ENCODE measurements around the gene MDH1.
"Not testable (repeated sequence)": the region's sequence is repeated elsewhere in the genome, so short reads cannot be mapped to it uniquely, and the experiment has no call there.

Gene MDH1

DNA sequence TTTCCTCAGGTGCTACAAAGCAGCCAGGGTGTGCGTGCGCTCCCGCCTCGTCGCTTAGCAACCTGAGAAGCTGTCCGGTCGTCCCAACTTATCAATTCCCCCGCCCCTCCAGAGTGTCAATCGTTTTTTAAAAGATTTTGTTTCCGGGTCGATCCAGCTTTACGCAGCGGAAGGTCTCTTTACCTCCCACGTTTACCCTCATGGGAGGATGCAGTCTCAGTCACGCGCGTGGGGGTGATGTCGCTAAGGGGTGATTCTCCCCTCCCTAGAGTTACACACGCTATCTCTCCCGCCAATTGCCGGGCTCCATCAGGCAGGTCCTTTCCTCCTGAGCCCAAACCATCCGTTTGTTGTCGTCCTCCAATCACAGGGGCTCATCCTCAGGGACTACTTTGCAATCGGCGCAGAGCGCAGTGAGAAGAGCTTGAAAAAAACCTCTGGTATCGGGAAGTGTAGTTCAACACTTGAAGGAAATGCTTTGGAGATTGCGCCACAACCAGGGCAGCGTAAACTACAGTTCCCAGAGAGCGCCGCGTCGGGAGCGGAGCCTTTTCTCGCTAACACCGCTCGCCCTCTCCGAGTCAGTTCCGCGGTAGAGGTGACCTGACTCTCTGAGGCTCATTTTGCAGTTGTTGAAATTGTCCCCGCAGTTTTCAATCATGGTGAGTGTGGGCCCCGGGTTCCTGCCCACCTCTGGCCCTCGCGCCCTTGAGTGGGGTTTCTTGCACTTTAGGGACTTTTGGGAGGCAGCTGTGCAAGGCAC lies at the start of gene MDH1, which contains the start of gene WDPCP:
MDH1 (plus strand) TSS at position 579 of the 763 bp plus-strand sequence; CDS start at position 660, 81 bp downstream.
WDPCP (minus strand) TSS at position 93 of the 763 bp plus-strand sequence. CDS start 206 bp downstream, outside the sequence.
- peak; percentile 97 for DNase-seq

DNA sequence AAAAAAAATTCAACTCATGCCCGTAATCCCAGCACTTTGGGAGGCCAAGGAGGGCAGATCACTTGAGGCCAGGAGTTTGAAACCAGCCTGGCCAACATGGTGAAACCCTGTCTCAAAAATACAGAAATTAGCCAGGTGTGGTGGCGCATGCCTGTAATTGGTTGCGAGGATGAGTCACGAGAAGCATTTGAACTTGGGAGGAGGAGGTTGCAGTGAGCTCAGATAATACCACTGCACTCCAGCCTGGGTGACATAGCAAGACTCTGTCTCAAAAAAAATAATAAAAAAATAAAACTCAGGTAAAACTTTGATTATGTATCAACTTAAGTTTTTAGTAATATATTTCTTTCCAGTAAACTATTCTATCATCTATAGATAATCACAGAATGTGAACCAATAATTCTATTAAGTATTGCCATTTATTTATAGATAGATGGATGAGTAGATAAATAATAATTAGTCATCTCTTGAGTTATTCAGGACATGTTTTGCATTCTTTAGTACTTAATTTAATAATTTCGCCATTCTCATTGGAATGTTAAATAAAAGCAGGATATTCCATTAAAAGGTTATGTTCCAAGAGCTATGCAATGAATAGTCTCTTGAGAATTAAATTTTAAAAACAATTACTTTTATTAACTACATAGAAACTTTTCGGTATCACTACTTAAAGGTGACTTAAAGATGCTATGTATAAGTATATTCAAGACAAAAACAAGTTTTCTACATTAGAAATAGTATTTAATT lies 49.2 kb upstream of the MDH1 start:
- no peak for DNase-seq

DNA sequence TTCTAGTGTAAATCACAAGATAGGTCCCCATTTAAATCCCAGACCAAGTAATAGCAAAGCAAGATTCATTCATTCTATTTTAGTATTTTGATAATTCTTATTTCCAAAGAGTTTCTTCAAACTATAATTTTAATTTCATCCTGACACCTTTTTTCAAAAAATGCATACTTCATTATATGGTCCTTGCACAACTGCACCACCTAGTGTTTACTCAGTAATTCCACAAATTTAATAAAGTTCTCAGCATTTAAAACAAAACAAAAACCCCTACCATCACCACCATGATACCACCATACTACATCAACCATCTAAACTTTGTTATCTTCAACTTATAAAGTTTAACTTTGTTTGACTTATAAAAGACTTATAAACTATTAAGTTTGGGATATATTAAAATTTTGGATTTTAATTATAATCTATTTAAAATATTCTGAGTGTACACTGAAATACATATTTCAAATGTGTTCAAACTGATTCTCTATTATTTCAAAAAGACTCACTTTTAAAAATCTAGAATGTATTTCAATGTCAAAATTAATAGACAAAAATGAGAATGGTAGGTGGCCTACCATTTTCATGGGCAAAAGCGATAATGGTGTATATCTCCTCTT lies 44.6 kb upstream of the MDH1 start:
- DNase-seq = peak; percentile 4

DNA sequence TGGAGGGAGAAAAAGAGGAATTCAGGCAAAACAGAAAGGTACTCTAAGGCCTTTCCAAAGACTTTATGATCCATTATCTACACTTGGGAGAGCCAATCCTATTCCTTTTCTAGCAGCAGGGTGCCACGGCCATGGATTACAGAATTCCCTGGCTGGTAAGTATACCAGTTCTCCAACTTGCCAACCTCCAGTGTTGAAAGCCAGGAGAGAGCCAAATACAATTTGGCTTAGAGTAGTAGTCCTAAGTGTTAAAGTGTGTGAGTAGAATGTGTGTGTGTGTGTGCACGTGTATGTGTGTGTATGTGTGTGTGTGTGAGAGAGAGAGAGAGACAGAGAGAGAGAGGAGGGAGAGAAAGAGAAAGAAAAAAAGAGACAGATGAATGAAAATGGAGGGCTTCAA lies 43.7 kb upstream of the MDH1 start:
- no peak for DNase-seq

DNA sequence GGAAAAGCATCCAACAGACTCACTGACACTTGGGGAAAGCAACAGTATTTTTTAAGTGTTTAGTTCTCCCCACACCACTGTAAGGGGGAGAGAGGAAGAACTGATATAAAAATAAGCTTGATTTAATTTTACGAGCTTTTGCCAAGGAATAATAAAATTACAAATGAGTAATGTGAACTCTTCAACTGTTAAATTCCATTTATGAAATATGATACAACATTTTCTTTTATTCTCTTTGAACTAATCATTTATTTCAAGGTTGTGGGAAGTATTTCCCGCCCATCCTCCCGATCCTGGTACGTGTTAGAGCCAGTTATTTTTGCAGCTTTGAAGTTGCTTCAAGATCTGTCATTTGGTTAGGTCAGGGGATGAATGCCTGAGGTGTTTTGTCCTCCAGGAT lies 35.7 kb upstream of the MDH1 start:
- DNase-seq = no peak

DNA sequence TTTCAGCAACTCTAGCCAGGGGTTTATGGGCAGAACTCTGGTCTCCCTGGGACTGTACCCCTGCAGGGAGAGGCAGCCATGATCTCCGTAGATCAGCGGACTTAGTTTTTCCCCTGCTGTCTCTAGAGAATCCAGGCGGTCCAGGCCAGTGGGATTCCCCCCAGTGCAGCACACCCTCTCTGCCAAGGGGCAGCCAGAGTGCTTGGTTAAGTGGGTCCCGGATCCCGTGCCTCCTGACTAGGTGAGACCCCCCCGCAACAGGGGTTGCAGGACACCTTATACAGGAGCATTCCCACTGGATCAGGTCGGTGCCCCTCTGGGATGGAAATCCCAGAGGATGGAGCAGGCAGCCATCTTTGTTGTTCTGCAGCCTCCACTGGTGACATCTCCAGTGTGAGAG lies 33.5 kb upstream of the MDH1 start:
- DNase-seq = no peak

DNA sequence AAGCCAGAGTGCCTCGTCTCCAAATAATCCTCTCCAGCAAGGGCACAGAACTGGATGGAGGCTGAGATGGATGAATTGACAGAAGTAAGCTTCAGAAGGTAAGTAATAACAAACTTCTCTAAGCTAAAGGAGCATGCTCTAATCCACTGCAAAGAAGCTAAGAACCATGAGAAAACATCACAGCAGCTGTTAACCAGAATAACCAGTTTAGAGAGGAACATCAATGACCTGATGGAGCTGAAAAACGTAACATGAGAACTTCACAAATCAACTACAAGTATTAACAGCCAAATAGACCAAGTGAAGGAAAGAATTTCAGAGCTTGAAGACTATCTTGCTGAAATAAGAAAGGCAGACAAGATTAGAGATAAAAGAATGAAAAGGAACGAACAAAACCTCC lies 32.8 kb upstream of the MDH1 start:
- no peak for DNase-seq

DNA sequence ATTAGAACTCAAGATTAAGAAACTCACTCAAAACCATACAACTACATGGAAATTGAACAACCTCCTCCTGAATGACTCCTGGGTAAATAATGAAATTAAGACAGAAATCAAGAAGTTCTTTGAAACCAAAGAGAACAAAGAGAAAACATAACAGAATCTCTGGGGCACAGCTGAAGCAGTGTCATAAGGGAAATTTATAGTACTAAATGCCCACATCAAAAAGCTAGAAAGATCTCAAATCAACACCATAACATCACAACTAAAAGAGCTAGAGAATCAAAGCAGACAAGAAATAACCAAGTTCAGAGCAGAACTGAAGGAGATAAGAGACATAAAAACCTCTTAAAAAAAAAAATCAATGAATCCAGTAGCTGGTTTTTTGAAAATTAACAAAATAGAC lies 30.9 kb upstream of the MDH1 start:
- not testable (repeated sequence) for DNase-seq

DNA sequence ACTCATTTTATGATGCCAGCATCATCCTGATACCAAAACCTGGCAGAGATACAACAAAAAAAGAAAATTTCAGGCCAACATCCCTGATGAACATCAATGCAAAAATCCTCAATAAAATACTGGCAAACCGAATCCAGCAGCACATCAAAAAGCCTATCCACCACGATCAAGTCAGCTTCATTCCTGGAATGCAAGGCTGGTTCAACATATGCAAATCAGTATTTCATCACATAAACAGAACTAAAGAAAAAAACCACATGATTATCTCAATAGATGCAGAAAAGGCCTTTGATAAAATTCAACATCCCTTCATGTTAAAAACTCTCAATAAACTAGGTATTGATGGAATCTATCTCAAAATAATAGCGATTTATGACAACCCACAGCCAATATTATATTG lies 29.8 kb upstream of the MDH1 start:
- not testable (repeated sequence) for DNase-seq

DNA sequence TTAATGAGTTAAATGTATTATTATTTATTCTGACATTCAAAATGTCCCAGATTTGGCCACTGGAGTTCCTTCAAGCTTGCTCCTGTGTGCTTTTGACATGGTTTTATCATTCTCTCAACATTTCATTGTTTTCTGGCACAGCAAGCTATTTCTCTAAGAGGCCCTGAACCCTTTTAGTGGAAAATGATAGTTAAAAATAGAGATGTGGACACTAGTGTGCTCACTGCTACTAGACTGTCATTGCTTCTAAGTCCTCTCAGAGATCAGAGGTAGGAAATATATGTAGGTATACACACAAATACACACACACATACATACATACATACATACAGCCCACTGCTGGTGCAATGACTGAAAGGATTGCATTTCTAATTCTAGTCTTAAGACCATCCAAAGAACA lies 26.0 kb upstream of the MDH1 start:
- DNase-seq = no peak

DNA sequence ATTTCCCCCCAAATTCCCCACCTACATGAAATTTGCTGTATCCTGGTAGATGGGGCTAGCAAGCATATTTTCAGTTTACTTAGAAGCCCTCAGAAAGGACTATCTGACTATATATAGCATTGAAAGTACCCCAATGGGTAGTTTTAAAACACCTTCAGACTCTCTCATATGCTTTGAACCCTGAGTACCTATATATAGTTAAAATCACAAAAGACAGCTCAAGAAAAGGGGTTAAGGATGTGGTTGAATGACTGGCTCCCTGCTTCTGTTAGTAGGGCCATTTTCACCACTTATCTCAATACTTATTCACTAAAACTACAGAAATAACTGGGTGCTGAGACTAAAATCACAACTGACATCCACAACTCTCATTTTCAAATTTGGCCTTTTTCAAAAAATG lies 19.0 kb upstream of the MDH1 start:
- no peak for DNase-seq

DNA sequence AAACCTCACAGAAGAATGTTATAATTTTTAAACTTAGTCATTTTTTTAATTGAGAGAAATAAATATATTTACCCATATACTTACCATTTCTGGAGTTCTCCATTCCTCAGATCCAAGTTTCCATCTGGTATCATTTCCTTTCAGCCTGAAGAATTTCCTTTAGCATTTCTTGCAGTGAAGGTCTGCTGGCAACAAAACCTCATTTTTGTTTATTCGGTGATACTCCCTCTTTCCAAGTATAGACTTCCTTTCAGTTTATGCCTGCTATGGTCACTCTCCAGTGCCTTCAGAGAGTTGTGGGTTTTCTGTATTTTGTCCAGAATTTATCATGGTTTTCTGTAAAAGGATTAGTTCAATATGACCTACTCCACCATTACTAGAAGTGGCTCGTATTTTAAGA lies 17.5 kb upstream of the MDH1 start:
- DNase-seq = no peak

DNA sequence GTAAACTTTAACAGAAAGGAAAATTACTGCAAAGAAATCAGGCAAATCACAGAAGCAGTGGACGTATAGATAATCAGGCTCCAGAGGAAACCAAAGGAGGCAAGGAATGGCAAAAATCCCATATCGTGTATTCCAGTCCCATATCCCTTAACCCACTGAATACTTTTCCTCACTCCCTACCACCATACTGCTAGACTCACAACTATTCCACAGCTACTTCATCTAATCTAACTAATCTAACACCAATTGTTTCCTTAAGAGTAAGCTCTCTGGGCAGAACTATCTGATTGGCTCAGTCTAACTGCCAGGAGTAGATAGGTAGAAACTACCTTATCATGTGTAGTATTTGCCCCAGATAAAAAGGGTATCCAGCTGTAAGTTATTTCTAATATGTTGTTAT lies 16.8 kb upstream of the MDH1 start:
- DNase-seq = no peak

DNA sequence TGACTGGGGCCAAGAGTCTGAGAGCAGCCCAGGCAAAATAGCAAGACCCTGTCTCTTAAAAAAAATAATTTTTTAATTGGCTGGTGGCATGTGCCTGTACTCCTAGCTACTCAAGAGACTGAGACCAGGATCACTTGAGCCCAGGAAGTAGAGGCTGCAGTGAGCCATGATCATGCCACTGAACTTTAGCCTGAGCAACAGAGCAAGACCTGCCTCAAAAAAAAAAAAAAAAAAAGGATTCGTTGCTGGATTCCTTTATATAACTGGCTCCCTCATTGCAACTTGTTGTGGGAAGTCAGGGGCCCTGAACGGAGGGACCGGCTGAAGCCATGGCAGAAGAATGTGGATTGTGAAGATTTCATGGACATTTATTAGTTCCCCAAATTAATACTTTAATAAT lies 15.7 kb upstream of the MDH1 start:
- not testable (repeated sequence) for DNase-seq

DNA sequence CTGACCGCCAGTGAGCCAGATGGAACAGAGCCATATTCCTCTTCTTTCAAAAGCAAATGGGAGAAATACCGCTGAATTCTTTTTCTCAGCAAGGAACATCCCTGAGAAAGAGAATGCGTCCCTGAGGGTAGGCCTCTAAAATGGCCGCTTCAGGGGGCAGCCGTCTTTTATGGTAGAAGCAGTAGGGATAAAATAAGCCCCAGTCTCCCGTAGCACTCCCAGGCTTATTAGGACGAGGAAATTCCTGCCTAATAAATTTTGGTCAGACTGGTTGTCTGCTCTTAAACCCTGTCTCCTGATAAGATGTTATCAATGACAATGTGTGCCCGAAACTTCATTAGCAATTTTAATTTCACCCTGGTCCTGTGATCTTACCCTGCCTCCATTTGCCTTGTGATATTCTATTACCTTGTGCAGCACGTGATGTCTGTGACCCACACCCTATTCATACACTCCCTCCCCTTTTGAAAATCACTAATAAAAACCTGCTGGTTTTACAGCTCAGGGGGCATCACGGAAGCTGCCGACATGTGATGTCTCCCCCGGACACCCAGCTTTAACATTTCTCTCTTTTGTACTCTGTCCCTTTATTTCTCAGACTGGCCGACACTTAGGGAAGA lies 14.9 kb upstream of the MDH1 start:
- not testable (repeated sequence) for DNase-seq

DNA sequence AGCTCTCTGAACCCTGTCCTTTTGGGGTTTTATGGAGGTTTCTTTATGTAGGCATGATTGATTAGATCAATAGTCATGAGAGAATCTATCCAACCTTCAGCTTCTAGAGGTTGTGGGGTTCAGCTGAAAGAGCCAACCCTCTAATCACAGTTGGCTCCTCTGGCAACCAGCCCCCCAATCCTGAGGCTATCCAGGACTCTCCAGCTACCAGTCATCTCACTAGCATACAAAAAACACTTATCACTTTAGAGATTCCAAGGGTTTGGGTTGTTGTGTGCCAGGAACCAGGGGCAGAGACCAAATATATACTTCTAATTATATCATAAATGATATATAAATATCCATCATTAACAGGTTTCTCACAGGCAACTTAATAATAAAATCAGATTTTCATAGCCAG lies 12.2 kb upstream of the MDH1 start:
- DNase-seq = no peak

DNA sequence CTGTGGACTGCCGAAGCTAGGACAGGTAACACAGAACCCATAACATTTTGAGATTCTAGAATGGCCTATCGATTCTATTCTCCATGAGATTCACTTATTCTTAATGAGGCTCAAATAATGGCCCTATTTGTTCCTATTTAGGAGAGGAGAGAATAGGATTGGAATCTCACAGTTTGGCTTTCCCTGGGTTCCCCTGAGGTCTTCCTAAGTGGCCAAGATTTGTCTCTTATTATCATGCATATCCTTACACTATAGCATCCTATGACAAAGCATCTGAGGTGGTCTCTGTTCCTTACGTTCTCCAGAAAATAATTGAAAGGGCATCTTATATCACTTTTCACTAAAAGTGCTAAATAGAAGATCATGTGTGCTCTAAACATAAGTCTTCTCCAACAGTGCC lies 10.0 kb upstream of the MDH1 start:
- no peak for DNase-seq

DNA sequence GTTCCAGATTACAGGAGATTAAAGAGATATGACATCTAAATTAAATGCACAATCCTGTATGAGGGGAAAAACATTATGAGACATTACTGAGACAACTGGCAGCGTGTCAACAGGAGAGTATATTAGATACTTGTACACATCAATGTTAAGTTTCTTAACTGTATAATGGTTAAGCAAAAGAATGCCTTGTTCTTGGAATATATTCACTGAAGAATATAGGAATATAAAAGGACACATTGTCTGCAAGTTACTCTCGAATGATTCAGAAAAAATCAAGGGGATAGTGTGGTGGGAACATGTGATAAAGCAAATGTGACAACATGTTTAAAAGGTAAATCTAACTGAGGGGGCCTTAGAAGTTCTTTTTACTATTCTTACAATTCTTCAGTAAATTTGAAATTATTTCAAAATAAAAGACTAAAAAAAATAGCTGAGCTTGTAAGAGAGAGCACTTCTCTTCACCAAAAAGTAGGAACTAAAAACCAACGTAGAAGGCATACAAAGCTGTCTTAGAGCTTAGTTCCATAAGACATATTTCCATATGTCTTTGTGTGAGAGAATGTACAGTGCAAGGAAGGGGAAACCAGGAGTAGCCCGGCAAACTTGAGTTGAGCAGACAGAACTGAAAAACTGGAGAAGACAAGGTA lies 8.0 kb upstream of the MDH1 start:
- DNase-seq = no peak

DNA sequence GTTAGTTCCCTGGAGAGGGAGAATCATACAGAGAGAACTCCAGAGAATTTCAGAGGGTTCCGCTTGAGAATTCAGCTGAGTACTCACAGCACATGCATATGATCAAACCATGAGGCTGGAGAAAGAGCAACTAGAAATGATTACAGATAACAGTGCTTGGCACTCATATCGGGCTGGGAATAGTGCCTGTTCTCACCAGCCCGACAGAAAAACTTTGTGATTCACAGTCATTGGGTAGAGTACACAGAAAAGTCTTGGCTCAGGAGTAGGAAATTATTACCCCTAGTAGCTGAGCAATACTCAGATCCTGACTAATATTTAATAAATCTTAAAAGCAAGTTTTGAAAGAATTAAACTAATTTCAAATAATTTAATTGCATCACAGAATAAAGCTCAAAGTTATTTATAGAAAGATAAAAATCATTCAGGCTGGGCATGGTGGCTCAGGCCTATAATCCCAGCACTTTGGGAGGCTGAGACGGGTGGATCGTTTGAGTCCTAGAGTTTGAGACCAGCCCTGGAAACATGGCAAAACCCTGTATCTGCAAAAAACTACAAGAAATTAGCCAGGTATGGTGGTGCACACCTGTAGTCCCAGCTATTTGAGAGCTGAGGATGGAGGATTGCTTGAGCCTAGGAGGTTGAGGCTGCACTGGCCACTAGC lies 7.3 kb upstream of the MDH1 start:
- no peak for DNase-seq

DNA sequence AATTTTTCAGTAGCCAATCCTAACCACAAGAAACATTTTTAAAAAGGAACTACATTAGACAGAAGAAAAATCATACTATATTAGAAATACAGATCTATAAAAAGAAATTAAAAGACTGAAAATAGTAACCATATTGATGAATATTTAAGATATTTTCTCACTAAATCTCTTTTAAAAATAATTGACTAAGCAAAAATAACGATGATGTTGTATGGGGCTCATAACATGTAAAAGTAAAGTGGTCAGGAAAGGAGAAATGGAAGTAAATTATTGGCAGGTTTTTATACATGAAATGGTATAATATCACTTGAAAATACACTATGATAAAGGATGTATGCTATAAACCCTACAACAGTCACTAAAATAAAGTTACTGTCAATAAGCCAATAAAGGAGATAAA lies 5.9 kb upstream of the MDH1 start:
- DNase-seq = no peak

DNA sequence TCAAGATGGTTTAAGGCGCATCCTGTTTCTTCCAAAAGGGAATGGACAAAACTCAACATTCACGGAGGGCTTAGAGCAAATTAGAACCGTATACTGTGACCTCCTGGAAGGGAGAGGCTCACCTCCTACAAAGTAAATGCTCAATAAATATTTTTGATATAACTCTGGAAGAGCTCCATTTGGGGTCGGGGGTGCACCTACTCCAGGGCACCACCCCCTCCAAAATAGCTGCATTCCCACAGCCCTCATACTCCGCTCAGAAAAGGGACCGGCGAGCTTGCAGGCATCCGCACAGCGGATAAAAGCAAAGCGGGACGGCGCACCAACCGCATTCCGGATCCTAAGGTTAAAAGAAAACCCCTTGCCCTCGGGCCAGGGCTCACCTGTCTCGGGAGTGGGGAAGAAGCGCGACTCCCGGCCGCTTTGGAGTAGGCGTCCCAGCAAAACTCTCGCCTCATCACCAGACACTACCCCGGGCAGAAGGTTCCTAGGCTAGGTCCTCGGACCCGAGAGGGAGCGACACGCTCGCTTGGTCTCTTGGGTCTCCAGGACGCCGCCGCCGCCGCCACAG lies 864 bp upstream of the MDH1 start:
- DNase-seq = peak; percentile 22
